K562 (cell line): ENCODE measurements around the gene LAMA3. TPM values are rescaled to one million over a fixed set of nuclear protein-coding genes. Genes with fewer than 3 reads are reported as not detected.

Experiments
- ATAC-seq: fragments of 200-7000 bp; cut with Tn5 transposase; 3 replicates; pipeline ENCODE4 v1.9.1; 2020; ENCODE audit warnings: moderate library complexity
- BruUV-seq: library from RNA; stranded (reverse); fragments of 400-500 nt; replicated peaks from 2 replicates; lab custom pipeline; 2021; lab: Mats Ljungman, UMichigan
- CTCF ChIA-PET: fragments of 300-600 bp; formaldehyde crosslinking; extraction: SDS; loops from one replicate; lab custom pipeline; 2021; ENCODE audit warnings: low intra/inter-chr PET ratio; lab: Yijun Ruan, JAX
- POLR2A ChIA-PET: fragments of 300-600, 350-650 bp; sonication (Branson Sonifier 250); formaldehyde crosslinking; extraction: SDS; loops from one replicate; lab custom pipeline; 2021; ENCODE audit warnings: antibody characterized with exemption, inconsistent platforms; lab: Yijun Ruan, JAX
- DNase-seq, 4 experiments: peaks; one replicate each; pipeline versions ENCODE4 v3.0.0 to v3.0.0-alpha.2; 2011 to 2018; ENCODE audit warnings: low spot score in 3 of 4, mixed read lengths in 3 of 4; ENCODE audit errors: extremely low read depth in 1 of 4
- FAIRE-seq: peaks from 2 replicates; lab custom pipeline; 2011; peaks lifted over from hg19 to GRCh38; lab: Jason Lieb, UNC
- H2AFZ ChIP-seq: 2 replicates; pipeline ENCODE4 v1.6.0; 2011; ENCODE audit warnings: low read depth, low read length, control low read depth, inconsistent platforms
- H3K27ac ChIP-seq: fragments of 200-600 bp; 3 replicates; pipeline ENCODE4 v1.8.0; 2011; ENCODE audit warnings: low read depth, mild to moderate bottlenecking, control low read depth, inconsistent platforms, low read length, moderate library complexity, mixed read lengths; ENCODE audit errors: extremely low read depth
- H3K27me3 ChIP-seq, 2 experiments: fragments of 300-600 bp in 1 of 2; 2 replicates in 1 of 2; 3 replicates in 1 of 2; pipeline versions ENCODE4 v1.6.0 to v1.8.0; 2011; ENCODE audit warnings: inconsistent platforms in 2 of 2, low read length in 2 of 2, mild to moderate bottlenecking in 1 of 2, mixed read lengths in 1 of 2, moderate library complexity in 1 of 2; ENCODE audit not compliant: control insufficient read depth in 2 of 2, insufficient read depth in 2 of 2
- H3K36me3 ChIP-seq: fragments of 300-600 bp; 3 replicates; pipeline ENCODE4 v1.8.0; 2011; ENCODE audit warnings: mild to moderate bottlenecking, low read length, inconsistent platforms; ENCODE audit not compliant: control insufficient read depth, insufficient read depth
- H3K4me1 ChIP-seq, 2 experiments: fragments of 200-600 bp in 1 of 2; replicated peaks in 1 of 2; 2 replicates in 1 of 2; 3 replicates in 1 of 2; pipeline versions ENCODE4 v1.5.1 to v1.8.0; 2011; ENCODE audit warnings: inconsistent platforms in 2 of 2, low read length in 2 of 2, mild to moderate bottlenecking in 1 of 2, mixed read lengths in 1 of 2, moderate library complexity in 1 of 2; ENCODE audit not compliant: control insufficient read depth in 2 of 2, insufficient read depth in 2 of 2
- H3K4me2 ChIP-seq: 2 replicates; pipeline ENCODE4 v1.6.1; 2011; ENCODE audit warnings: low read length, control low read depth, inconsistent platforms, mixed read lengths; ENCODE audit not compliant: insufficient read depth
- H3K4me3 ChIP-seq: fragments of 200-600 bp; sonication (generic), shearing (Covaris generic); 2 replicates; pipeline ENCODE4 v1.5.1; 2016; ENCODE audit warnings: control low read depth, inconsistent platforms
- H3K79me2 ChIP-seq: fragments of 200-600 bp; 3 replicates; pipeline ENCODE4 v1.8.0; 2011; ENCODE audit warnings: low read length, inconsistent platforms; ENCODE audit not compliant: control insufficient read depth, insufficient read depth
- H3K9ac ChIP-seq, 2 experiments: 2 replicates each; pipeline versions ENCODE4 v1.6.0 to v1.6.1; 2011; ENCODE audit warnings: low read depth in 2 of 2, low read length in 2 of 2, control low read depth in 1 of 2, inconsistent platforms in 1 of 2, mild to moderate bottlenecking in 1 of 2, mixed read lengths in 1 of 2; ENCODE audit not compliant: insufficient read depth in 1 of 2
- H3K9me1 ChIP-seq: one replicate; pipeline ENCODE4 v1.6.0; 2011; ENCODE audit warnings: inconsistent platforms, mild to moderate bottlenecking, low read length, moderate library complexity; ENCODE audit not compliant: control insufficient read depth, insufficient read depth
- H3K9me3 ChIP-seq: replicated peaks from 2 replicates; pipeline ENCODE4 v1.5.1; 2011; ENCODE audit warnings: low read depth, low read length, inconsistent platforms; ENCODE audit not compliant: control insufficient read depth, insufficient read depth
- H4K20me1 ChIP-seq: replicated peaks from 2 replicates; pipeline ENCODE4 v1.6.1; 2011; ENCODE audit warnings: low read length, inconsistent platforms, mixed read lengths; ENCODE audit not compliant: control insufficient read depth, insufficient read depth
- CBX3 ChIP-seq, 2 experiments: IDR thresholded peaks; 1 replicate in 1 of 2; 2 replicates in 1 of 2; pipeline ENCODE4 v1.6.1; 2012; ENCODE audit warnings: inconsistent platforms in 2 of 2, low read length in 2 of 2, borderline replicate concordance in 1 of 2, control low read depth in 1 of 2
- CLOCK ChIP-seq: fragments of 250-450 bp; sonication (Bioruptor Pico); IDR thresholded peaks from 2 replicates; pipeline ENCODE4 v1.4.0; 2020; ENCODE audit warnings: mild to moderate bottlenecking, moderate library complexity, borderline replicate concordance
- GATA2 ChIP-seq: sonication (generic); formaldehyde crosslinking; IDR thresholded peaks from 2 replicates; pipeline ENCODE4 v1.4.0; 2020; ENCODE audit warnings: mild to moderate bottlenecking, missing genetic modification reagents
- HEY1 ChIP-seq: fragments of 250-450 bp; sonication (Bioruptor Pico); IDR thresholded peaks from 2 replicates; pipeline ENCODE4 v1.5.0; 2020; ENCODE audit warnings: mild to moderate bottlenecking, moderate library complexity, borderline replicate concordance
- HNRNPUL1 ChIP-seq: fragments of 200-400 bp; formaldehyde crosslinking; IDR thresholded peaks from 2 replicates; pipeline ENCODE4 v1.6.1; 2017; ENCODE audit warnings: low read length
- NCOA4 ChIP-seq: fragments of 450-650 bp; IDR thresholded peaks from 2 replicates; pipeline ENCODE4 v1.6.1; 2018; ENCODE audit warnings: mild to moderate bottlenecking; ENCODE audit not compliant: partially characterized antibody
- NCOR1 ChIP-seq: fragments of 450-650 bp; IDR thresholded peaks from 2 replicates; pipeline ENCODE4 v1.6.1; 2016; ENCODE audit warnings: mild to moderate bottlenecking, moderate library complexity
- NR2C2 ChIP-seq, 2 experiments: fragments of 200-800 bp in 1 of 2; sonication (Bioruptor generic) in 1 of 2; sonication (generic) in 1 of 2; formaldehyde crosslinking in 1 of 2; IDR thresholded peaks; 2 replicates each; pipeline versions ENCODE4 v1.6.1 to v1.8.0; 2016 to 2022; ENCODE audit warnings: mild to moderate bottlenecking in 1 of 2, missing compliant biosample characterization in 1 of 2, missing genetic modification characterization in 1 of 2, missing genetic modification reagents in 1 of 2
- SMARCA4 ChIP-seq: fragments of 450-650 bp; IDR thresholded peaks from 2 replicates; pipeline ENCODE4 v1.6.1; 2016
- TARDBP ChIP-seq: fragments of 450-650 bp; IDR thresholded peaks from 2 replicates; pipeline ENCODE4 v1.6.1; 2016
- TBL1XR1 ChIP-seq, 2 experiments: IDR thresholded peaks; 2 replicates each; pipeline ENCODE4 v1.6.1; 2012; ENCODE audit warnings: improper control_type of control experiment in 2 of 2, low read length in 2 of 2, mild to moderate bottlenecking in 1 of 2
- ZFP36 ChIP-seq: fragments of 150-350 bp; IDR thresholded peaks from 2 replicates; pipeline ENCODE4 v1.6.1; 2018; ENCODE audit warnings: low read length, low read depth; ENCODE audit not compliant: partially characterized antibody
- ZNF12 ChIP-seq: sonication (generic); formaldehyde crosslinking; IDR thresholded peaks from 2 replicates; pipeline ENCODE4 v1.4.0; 2020; ENCODE audit warnings: mild to moderate bottlenecking, missing genetic modification reagents
- ZNF175 ChIP-seq: fragments of 200-800 bp; sonication (Bioruptor generic); IDR thresholded peaks from 2 replicates; pipeline ENCODE4 v1.6.1; 2016; ENCODE audit warnings: low read depth, mild to moderate bottlenecking, missing genetic modification characterization, missing compliant biosample characterization
- ZNF444 ChIP-seq: fragments of 250-450 bp; sonication (Bioruptor Pico); IDR thresholded peaks from 2 replicates; pipeline ENCODE4 v1.4.0; 2020; ENCODE audit warnings: mild to moderate bottlenecking, moderate library complexity
- ZNF586 ChIP-seq: fragments of 450-650 bp; formaldehyde crosslinking; conservative IDR thresholded peaks from 2 replicates; pipeline ENCODE4 v1.4.0; 2020; ENCODE audit warnings: mild to moderate bottlenecking, moderate library complexity
- ZNF589 ChIP-seq: fragments of 200-800 bp; sonication (Bioruptor generic); IDR thresholded peaks from 2 replicates; pipeline ENCODE4 v1.6.1; 2016; ENCODE audit warnings: low read depth, missing genetic modification characterization, missing compliant biosample characterization
- WGBS: fragments of 100-300 bp; shearing (Covaris generic); methylation state at CpG from one replicate; pipeline ENCODE4 v1.1.6; 2016; ENCODE audit warnings: low coverage, mixed read lengths; ENCODE audit not compliant: insufficient coverage; ENCODE audit errors: missing lambda C conversion rate; 5-methylcytosine and 5-hydroxymethylcytosine counted together
- in situ Hi-C: fragments of 300-500 bp; cut with MboI; formaldehyde crosslinking; loops from 4 replicates; pipeline ENCODE4 v1.15.0; 2018; ENCODE audit warnings: inconsistent platforms, mixed read lengths
- intact Hi-C: fragments of 100-400 bp; cut with micrococcal nuclease; formaldehyde crosslinking; loops from 2 replicates; pipeline ENCODE4 v1.14.2; 2022
- polyA plus RNA-seq, 8 experiments: library from polyadenylated mRNA; depleted of rRNA in 4 of 8; stranded (reverse) in 5 of 8; unstranded in 3 of 8; fragments of >200 nt; fragmentation: Nextera tagmentation in 2 of 8; fragmentation: Illumina TruSeq in 1 of 8; extraction: Ambion mirVana in 2 of 8; extraction: Trizol in 1 of 8; gene quantifications; 2 replicates each; pipeline versions ENCODE4 v1.2.1 to v1.2.3, GENCODE V29; 2011 to 2014; ENCODE audit warnings: inconsistent platforms in 1 of 8, missing spikeins in 1 of 8
- total RNA-seq, 7 experiments: library from RNA; depleted of rRNA in 6 of 7; stranded (reverse); fragments of >200 nt in 6 of 7; fragmentation: Illumina TruSeq in 2 of 7; extraction: Trizol in 2 of 7; gene quantifications; 2 replicates each; pipeline versions ENCODE4 v1.2.1 to v1.2.3, GENCODE V29; 2011 to 2021; ENCODE audit warnings: low replicate concordance in 1 of 7
- TF ChIP-seq, protein P1 (sequence below): IDR thresholded peaks from 2 replicates; pipeline ENCODE4 v1.6.1; 2012; ENCODE audit warnings: low read depth, low read length, improper control_type of control experiment, borderline replicate concordance
- TF ChIP-seq, protein P2 (sequence below): fragments of 250-450 bp; sonication (Bioruptor Pico); IDR thresholded peaks from 2 replicates; pipeline ENCODE4 v1.5.0; 2021

LAMA3 gene
- total and polyA plus RNA-seq, 9 of the 15 experiments (the other 6 are each of a cell fraction or from before 2014, with no cell fraction given) = 0.07 TPM; not detected in 8

GRCh38 chr18:23652232-23652631 is 37.0 kb upstream of the LAMA3 start:
- H3K9me3 ChIP-seq = no peaks in the 10 kb centered on the region
- CTCF ChIA-PET = no interaction called here
- H3K79me2 ChIP-seq = no peaks in the 10 kb centered on the region
- FAIRE-seq (no peak), DNase-seq (no peak), ATAC-seq (no peak)
- H3K36me3 ChIP-seq = no peaks in the 10 kb centered on the region
- POLR2A ChIA-PET = interaction anchor here (1.2 kb wide), 1 partner anchor 16 kb away, joined by 3 read pairs; no protein-coding TSS in a partner anchor
- in situ Hi-C loops (no loop called here), intact Hi-C loops (no loop called here)
- TF ChIP-seq ZNF12 (CRISPR knock-in tag) = no peak
- no peak for TF ChIP-seq TARDBP
- no peak for TF ChIP-seq NR2C2 (CRISPR knock-in tag; IDR thresholded peaks at IDR 0.05)
- no peak for TF ChIP-seq NR2C2 (tag; IDR thresholded peaks at IDR 0.05)
- TF ChIP-seq, protein P1, sequence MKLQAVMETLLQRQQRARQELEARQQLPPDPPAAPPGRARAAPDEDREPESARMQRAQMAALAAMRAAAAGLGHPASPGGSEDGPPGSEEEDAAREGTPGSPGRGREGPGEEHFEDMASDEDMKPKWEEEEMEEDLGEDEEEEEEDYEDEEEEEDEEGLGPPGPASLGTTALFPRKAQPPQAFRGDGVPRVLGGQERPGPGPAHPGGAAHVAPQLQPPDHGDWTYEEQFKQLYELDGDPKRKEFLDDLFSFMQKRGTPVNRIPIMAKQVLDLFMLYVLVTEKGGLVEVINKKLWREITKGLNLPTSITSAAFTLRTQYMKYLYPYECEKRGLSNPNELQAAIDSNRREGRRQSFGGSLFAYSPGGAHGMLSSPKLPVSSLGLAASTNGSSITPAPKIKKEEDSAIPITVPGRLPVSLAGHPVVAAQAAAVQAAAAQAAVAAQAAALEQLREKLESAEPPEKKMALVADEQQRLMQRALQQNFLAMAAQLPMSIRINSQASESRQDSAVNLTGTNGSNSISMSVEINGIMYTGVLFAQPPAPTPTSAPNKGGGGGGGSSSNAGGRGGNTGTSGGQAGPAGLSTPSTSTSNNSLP = no peak
- TF ChIP-seq HNRNPUL1 = no peak
- no peak for TF ChIP-seq CLOCK
- no peak for TF ChIP-seq TBL1XR1 (IDR thresholded peaks at IDR 0.05; ENCODE audit: low read length in 2 of 2)
- no peak for TF ChIP-seq ZFP36
- TF ChIP-seq ZNF586 (CRISPR knock-in tag) = no peak
- no peak for TF ChIP-seq CBX3 (IDR thresholded peaks at IDR 0.05; ENCODE audit: borderline replicate concordance in 1 of 2, low read length in 2 of 2)
- no peak for TF ChIP-seq NCOR1
- TF ChIP-seq ZNF175 (CRISPR knock-in tag) = no peak
- no peak for TF ChIP-seq ZNF589 (CRISPR knock-in tag)
- no peak for TF ChIP-seq SMARCA4
- TF ChIP-seq HEY1 (CRISPR knock-in tag) = no peak
- no peak for TF ChIP-seq ZNF444 (CRISPR knock-in tag)
- TF ChIP-seq, protein P2, sequence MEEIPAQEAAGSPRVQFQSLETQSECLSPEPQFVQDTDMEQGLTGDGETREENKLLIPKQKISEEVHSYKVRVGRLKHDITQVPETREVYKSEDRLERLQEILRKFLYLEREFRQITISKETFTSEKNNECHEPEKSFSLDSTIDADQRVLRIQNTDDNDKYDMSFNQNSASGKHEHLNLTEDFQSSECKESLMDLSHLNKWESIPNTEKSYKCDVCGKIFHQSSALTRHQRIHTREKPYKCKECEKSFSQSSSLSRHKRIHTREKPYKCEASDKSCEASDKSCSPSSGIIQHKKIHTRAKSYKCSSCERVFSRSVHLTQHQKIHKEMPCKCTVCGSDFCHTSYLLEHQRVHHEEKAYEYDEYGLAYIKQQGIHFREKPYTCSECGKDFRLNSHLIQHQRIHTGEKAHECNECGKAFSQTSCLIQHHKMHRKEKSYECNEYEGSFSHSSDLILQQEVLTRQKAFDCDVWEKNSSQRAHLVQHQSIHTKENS (CRISPR knock-in tag) = no peak
- TF ChIP-seq GATA2 = no peak
- no peak for TF ChIP-seq NCOA4
- no peak overlapping the region for H3K9ac ChIP-seq
- no peak overlapping the region for H3K4me2 ChIP-seq
- H3K27me3 ChIP-seq = peaks cover 15 to 38% of the 10 kb centered on the region in 2 experiments; a peak in 4 of 5 replicates
- H3K27ac ChIP-seq = no peak overlapping the region
- H2AFZ ChIP-seq = no peak overlapping the region
- no peak overlapping the region for H3K4me3 ChIP-seq
- no peaks in the 10 kb centered on the region for H3K9me1 ChIP-seq
- 0 out of 2 replicates have a peak, but pooled peaks cover 4% of the 10 kb centered on the region for H4K20me1 ChIP-seq
- BruUV-seq = no TSS peak
- H3K4me1 ChIP-seq = no peaks in the 10 kb centered on the region
- 0% methylated on average over 6 of the region's 6 CpGs for WGBS
